ENCODE measurements around the gene DNAH3.

DNAH3 gene

DNA sequence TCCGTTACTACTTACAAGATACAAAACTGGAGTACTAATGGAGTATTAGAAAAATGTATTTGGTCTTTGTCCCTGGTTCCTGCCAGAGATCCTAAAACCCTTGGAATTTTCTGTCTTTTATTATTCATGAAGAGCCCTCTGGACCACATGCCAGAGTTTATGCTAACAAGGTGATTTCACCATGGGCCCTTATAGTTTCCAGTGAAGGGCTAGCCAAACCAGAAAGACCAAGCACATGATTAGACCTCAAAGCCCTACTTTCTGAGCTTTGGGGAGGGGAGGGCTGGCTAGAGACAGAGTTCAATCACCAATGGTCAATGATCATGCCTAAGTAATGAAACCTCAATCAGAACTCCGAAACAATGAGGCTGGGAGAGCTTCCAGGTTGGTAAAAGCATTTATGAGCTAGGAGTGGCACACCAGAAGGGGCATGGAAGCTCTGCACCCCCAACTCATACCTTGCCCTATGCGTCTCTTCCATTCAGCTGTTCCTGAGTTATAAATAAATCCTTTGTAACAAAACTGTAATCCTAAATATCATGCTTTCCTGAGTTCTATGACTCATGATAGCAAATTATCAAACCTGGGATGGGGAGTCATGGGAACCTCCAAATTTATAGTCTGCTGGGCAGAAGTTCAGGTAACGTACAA, 260.9 kb downstream of the DNAH3 start:
- peaks cover 0 to 2% of the 10 kb centered on the region in 2 donors for H3K4me1 Mint-ChIP-seq
- H3K9me3 Mint-ChIP-seq = no peaks in the 10 kb centered on the region
- H3K27me3 Mint-ChIP-seq = no peaks in the 10 kb centered on the region
- peaks cover 12 to 27% of the 10 kb centered on the region in 2 donors for H3K36me3 Mint-ChIP-seq
- DNase-seq (no peak), ATAC-seq (replicated peaks) (no peak)
- no peak overlapping the region for H3K4me3 Mint-ChIP-seq
- H3K27ac Mint-ChIP-seq = no peak overlapping the region

DNA sequence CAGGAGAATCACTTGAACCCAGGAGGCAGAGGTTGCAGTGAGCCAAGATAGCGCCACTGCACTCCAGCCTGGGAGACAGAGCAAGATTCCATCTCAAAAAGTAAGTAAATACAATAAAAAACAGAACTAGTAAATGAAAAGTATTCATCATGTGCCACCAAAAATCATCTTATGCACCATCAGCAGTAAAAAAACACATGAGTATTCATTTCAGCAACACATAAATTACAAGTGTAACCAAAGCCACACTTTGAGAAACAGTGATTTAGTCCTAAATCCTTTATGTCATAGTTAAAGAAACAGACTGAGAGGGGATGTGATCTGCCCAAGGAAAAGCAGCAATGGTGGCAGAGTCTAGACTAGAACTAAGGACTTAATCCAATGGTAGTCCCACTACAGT, 263.4 kb downstream of the DNAH3 start:
- no peak overlapping the region for H3K27ac Mint-ChIP-seq
- H3K9me3 Mint-ChIP-seq = no peaks in the 10 kb centered on the region
- H3K4me3 Mint-ChIP-seq = no peak overlapping the region
- peaks cover 11 to 24% of the 10 kb centered on the region in 2 donors for H3K36me3 Mint-ChIP-seq
- DNase-seq = no peak
- H3K4me1 Mint-ChIP-seq = peaks cover 6 to 7% of the 10 kb centered on the region in 2 donors
- ATAC-seq (replicated peaks) = no peak
- no peaks in the 10 kb centered on the region for H3K27me3 Mint-ChIP-seq

GRCh38 chr16:20886320-20886719, 264.3 kb downstream of the DNAH3 start:
- H3K36me3 Mint-ChIP-seq = peaks cover 7 to 15% of the 10 kb centered on the region in 2 donors
- no peak overlapping the region for H3K4me3 Mint-ChIP-seq
- no peaks in the 10 kb centered on the region for H3K9me3 Mint-ChIP-seq
- peaks cover 6 to 8% of the 10 kb centered on the region in 2 donors for H3K4me1 Mint-ChIP-seq
- H3K27me3 Mint-ChIP-seq = no peaks in the 10 kb centered on the region
- DNase-seq (no peak), ATAC-seq (replicated peaks) (no peak)
- no peak overlapping the region for H3K27ac Mint-ChIP-seq

DNA sequence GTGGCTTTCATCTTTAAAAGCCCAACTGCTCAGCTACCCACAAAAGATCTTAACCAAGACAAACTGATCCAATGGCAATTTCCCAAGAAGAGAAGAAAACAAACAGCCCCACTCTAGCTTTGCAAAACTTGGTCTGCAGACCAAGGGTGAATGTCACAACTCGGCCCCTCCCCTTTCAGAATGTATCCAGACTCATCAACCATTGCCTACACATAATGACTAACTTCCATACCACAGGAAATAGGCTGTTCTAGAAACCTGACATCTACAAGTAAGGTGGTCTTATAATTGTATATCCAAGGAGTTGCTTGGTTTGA, 266.4 kb downstream of the DNAH3 start:
- Mint-ChIP-seq H3K27ac (peak overlapping the region; percentile 14), H3K4me1 (peaks cover 8 to 14% of the 10 kb centered on the region in 2 donors), H3K4me3 (no peak overlapping the region), H3K36me3 (peaks cover 5 to 14% of the 10 kb centered on the region in 2 donors), H3K27me3 (no peaks in the 10 kb centered on the region), H3K9me3 (no peaks in the 10 kb centered on the region)
- ATAC-seq (replicated peaks) (no peak), DNase-seq (no peak)

DNA sequence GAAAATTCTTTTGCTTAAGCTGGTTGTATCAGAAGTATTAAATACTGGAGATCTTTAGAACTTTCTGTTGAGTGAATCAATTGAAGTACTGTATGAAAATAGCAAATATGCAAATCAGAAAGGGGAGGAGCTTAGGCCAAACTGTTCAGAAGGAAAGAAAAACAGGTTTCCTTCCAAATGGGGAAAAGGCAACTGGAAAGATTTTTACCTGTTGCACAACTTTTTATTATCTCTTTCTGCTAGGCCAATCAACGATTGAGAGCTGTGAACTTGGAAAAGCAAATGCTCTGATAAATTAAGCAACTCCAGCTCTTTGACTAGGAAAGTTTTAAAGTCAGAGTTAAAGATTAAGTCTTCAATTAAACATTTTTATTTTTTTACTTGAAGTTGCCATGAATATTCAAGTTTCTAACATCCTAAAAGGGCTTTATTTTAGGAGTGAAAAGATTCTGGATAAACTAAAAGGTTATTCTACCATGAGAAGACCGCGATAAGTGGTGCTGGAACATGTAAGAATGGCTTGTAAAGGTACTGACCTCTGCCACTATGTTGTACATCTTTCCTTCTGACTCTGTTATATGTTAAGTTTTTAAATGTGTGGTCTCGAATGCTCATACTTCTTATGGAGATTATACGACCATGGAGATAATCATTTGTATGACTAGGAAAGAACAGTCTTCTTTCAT, 266.9 kb downstream of the DNAH3 start:
- ATAC-seq (replicated peaks) (no peak), DNase-seq (no peak)
- H3K9me3 Mint-ChIP-seq = no peaks in the 10 kb centered on the region
- H3K4me3 Mint-ChIP-seq = no peak overlapping the region
- peaks cover 5 to 14% of the 10 kb centered on the region in 2 donors for H3K36me3 Mint-ChIP-seq
- H3K27ac Mint-ChIP-seq = peak overlapping the region; percentile 14
- H3K4me1 Mint-ChIP-seq = peaks cover 8 to 19% of the 10 kb centered on the region in 2 donors
- H3K27me3 Mint-ChIP-seq = no peaks in the 10 kb centered on the region

Data from stimulated activated naive B cell treated with anti-CD40 and anti-IgM and Interleukin-4, amounts not matched to agents 10 μg/mL and 1 μg/mL and 100 μg/mL, for 72 hours (primary cell).